GM19099 (cell line): ENCODE data around the gene DENND11.

Experiments
- POLR2A ChIP-seq: IDR thresholded peaks from 3 replicates; pipeline ENCODE4 v1.6.1; 2011; ENCODE audit warnings: low read depth; ENCODE audit not compliant: insufficient read length; ENCODE audit errors: extremely low read depth

Gene DENND11

DNA sequence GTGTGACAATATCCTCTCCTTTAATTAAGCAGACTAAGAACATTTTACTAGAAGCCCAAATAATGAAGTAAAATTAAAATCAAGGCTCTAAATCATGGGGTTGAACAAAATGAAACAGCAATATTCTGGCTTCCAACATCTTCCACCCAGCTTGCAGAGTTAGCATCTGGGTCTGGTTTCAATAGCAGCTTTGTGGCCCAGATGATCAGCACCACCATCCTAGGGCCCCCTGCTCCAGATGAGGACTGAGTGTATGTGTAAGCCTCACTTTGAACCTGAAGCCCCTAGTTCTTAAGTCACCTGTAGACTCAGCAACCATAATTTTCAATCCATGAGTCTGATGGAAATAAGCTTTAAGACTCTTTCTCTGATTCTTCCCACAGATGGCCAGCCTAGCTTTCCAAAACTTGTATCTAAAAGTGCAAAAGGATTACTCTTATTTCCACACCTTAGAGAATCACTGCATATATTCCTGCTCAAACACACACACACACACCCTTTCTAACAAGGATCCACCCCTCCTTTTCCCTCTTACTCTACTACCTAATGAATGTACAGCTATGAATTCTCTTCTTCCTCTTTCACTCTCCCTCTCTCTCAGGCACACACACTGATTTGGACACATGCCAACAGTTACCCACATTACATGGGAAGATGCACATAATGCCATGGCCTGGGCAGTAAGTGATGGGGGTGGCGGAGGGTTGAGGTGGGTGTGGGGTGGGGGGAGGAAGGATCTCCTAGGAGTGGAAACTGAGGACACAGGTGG, 3.5 kb downstream of the DENND11 start:
- TF ChIP-seq POLR2A, result no peak

DNA sequence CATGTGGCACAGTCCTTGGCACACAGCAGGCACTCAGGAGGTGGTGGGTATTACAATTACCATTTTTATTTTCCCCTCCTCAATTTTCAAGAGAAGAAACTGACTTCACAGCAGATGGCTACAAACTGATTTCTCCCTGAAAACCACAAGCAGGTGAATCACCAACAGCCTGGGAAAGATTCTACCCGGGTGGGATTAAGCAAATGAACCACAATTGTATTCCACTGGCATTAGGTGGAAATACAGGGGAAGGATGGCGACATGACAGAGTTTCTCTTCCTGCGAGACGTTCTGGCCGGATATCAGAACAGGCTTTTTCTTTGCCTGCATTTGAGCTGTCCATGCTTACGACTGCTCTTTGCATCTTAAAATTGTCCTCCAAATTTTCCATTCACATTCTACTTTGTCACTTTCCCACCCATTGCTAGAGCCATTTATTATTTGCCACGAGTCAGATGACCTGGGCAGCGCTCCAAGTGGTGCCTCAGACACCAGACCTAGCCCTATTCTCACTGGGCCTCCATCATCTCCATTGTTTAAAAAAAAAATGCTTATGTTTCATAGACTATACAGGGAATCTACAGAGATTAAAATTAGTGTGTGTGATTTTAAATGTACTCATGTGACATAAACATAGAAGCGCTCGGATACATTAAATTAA, 4.6 kb downstream of the DENND11 start:
- TF ChIP-seq POLR2A, result no peak

DNA sequence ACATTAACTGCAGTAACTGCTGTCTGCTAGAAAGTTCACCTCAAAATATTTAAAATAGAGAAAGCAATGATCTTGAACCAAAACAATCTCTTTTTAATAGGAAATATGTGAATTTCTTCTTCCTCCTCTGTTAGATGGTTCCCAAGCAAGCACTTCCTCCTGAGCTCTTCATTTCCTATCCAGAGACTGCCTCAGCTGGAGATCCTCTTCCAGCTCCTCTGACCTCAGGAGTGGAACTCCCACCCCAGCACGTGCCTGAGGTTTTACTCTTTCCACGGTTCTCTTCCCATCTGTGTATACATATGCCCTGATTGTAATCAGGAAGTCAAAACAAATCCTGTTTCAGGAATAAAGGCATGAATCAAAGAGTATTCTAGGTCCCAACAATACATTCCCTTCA, 5.6 kb downstream of the DENND11 start:
- no peak for TF ChIP-seq POLR2A

GRCh38 chr7:141695803-141696289, 6.1 kb downstream of the DENND11 start:
- TF ChIP-seq POLR2A, result no peak

- TF ChIP-seq POLR2A, result no peak
These were observed 8.9 kb downstream of the DENND11 start for GRCh38 chr7:141693082-141693481.

- no peak for TF ChIP-seq POLR2A
These were observed 10.0 kb downstream of the DENND11 start for GRCh38 chr7:141691961-141692360.

DNA sequence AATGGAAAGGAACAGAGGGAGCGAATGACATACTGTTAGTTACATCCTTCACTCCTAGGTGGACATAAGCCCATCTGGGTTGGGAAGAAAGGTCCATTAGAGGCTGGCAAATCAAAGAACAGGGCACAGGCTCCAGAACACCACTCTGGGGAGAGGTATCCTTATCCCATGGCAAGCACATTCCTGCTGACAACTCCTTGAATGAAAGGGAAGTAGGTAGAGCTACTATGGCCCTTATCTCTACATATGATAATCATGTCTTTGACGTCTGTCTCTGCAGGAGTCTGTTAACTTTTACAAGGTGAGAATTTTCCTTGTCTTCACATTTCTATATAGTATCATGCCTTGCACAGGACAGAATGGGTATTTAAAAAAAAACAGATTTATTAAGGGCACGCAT, 10.4 kb downstream of the DENND11 start:
- no peak for TF ChIP-seq POLR2A

DNA sequence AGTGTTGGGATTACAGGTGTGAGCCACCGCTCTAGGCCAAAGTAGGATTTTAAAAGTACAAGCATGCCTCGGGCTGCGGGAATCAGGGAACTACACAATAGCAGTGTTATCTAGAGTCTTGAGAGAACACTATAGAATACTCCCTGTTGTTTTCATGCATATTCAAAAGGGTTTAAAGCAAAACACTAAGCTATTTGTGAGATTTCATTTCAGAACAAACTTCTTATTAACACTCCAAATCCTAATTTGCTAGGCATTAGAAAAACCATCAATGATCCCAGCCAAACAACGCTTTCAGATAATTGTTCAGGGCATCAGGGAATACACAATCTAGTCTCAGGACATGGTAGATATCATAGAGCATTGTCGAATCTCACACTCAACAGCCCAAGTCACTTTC, 13.9 kb downstream of the DENND11 start:
- TF ChIP-seq POLR2A, result no peak

DNA sequence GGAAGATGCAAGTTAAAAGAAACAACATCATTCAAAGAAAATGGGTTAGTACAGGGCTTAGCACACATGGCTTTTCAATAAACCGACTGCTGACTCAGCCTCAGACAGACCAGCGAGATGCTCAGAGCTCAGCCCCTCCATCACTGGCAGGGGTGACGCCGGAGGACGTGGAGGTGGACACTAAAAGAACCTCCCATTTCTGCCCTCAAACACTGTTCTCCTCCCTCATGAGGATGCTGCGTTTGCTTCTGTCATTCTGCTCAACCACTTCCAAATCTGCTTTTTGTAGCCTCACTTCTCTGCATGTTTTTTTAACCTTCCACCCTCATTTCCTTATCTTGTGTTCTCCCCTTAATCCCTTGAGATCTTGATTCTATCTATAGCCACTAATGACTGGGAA, 15.3 kb downstream of the DENND11 start:
- TF ChIP-seq POLR2A, result no peak

GRCh38 chr7:141686074-141686473, 15.9 kb downstream of the DENND11 start:
- TF ChIP-seq POLR2A, result no peak

GRCh38 chr7:141685285-141686023, 16.5 kb downstream of the DENND11 start:
- TF ChIP-seq POLR2A, result no peak

DNA sequence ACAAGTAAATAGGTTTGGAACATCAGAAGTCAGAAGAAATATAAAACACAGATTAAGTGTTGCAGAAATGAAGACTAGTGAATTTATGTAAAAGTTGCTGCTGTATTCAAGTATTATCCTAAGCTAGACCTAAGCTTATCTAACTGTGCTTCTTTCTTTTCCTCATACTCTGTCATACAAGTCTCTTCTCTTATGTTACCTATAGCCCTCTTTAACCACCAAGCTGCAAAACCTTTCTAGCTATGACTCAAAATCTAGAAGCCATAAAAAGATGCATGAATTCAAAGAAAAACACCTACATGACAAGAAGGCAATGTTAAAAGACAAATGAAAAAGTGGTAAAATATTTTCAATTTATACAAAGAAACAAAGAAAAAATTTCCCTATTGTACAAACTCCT, 23.0 kb downstream of the DENND11 start:
- TF ChIP-seq POLR2A, result no peak

GRCh38 chr7:141676618-141677017, 25.3 kb downstream of the DENND11 start:
- no peak for TF ChIP-seq POLR2A

DNA sequence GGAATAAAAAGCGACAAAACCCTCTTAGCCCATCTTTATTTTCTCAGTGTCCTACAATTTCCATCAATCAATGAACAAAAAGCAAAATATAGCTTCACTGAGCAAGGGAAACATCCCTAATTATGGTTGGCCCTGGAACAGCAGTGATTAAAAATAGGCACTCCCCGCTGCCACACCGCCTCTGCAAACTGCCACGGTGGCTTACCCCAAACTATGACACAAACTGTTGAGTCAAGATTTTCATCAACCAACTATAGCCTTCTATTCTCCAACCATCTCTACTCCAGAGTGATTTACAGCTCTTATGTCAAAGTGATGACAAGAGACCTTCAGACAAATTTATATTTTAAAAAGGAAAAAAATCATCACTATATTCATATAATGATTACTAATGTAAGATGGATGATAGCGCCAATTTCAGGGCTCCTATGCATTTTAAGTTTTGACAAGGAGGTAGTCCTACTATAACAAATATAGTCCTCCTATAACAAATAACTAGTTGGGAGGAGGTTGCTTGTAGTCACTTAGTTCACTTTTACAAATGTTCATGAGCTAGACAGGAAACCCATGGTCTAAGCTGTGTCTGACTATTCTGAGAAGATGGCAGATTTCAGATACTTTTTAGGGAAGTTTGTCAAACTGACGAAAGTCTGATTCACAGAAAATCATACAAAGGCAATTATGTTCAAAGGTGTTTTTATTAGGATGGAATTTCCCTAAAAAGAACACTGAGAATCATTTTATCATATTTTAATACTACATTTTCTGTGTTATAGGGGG, 26.3 kb downstream of the DENND11 start:
- no peak for TF ChIP-seq POLR2A

DNA sequence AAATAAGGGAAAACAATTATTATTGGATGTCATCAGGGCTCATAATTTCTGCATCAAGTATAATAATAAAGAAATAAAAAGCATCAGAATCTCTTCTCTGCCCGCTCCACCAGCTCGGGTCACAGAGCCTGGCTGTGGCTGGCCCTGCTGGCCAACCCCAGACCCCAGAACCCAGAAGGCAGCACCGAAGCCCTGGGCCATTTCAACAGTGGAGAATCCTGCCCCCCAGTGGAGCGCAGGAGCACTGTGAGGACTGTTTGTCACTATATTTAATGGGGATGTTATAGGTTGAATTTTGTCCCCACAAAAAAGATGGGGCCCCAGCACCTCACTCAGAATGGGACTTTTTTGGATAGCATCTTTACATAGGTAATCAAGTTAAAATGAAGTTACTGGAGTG, 27.3 kb downstream of the DENND11 start:
- no peak for TF ChIP-seq POLR2A
